ENCODE data around the gene PTPN5.

DNA sequence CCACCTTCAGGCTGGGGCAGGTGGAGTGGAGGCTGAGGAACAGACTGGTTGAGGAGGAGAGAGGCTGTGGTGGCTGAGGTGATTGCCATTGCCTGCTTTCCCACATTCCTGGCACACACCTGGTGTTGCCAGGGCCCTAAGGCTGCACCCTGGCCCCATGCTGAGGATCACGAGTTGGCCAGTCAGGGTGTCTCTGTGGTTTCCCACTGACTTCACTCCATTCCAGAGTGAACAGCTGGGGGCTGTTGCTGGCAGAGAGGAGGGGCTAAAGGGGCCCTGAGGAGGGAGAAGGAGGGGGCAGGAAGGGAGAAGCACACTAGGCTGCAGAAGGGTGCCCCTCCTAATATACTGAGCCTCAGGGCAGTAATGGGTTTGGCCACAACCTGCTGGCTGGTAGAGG is 91.2 kb downstream of the PTPN5 start:
- TF ChIP-seq, protein P1, sequence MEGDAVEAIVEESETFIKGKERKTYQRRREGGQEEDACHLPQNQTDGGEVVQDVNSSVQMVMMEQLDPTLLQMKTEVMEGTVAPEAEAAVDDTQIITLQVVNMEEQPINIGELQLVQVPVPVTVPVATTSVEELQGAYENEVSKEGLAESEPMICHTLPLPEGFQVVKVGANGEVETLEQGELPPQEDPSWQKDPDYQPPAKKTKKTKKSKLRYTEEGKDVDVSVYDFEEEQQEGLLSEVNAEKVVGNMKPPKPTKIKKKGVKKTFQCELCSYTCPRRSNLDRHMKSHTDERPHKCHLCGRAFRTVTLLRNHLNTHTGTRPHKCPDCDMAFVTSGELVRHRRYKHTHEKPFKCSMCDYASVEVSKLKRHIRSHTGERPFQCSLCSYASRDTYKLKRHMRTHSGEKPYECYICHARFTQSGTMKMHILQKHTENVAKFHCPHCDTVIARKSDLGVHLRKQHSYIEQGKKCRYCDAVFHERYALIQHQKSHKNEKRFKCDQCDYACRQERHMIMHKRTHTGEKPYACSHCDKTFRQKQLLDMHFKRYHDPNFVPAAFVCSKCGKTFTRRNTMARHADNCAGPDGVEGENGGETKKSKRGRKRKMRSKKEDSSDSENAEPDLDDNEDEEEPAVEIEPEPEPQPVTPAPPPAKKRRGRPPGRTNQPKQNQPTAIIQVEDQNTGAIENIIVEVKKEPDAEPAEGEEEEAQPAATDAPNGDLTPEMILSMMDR (IDR thresholded peaks at IDR 0.05) = no peak
- TF ChIP-seq POLR2A (IDR thresholded peaks at IDR 0.05) = no peak
